Measurements from ENCODE around the gene GAREM1. TPM values are rescaled to one million over a fixed set of nuclear protein-coding genes. Genes with fewer than 3 reads are reported as not detected.

The GAREM1 gene
- total and polyA plus RNA-seq, 2 of the 8 experiments (the other 6 are each of a cell fraction or from before 2014, with no cell fraction given): 3.6 to 9.2 TPM

- no peak for TF ChIP-seq CHD7 (IDR thresholded peaks at IDR 0.05; ENCODE audit: insufficient replicate concordance, low read length)
- TF ChIP-seq RXRA (IDR thresholded peaks at IDR 0.05; ENCODE audit: insufficient read depth, low read depth, low read length): no peak
- no peak for TF ChIP-seq EZH2 (IDR thresholded peaks at IDR 0.05; ENCODE audit: low read depth, low read length, severe bottlenecking)
- no peak for TF ChIP-seq SP1 (IDR thresholded peaks at IDR 0.05; ENCODE audit: low read depth, low read length)
- TF ChIP-seq YY1 (IDR thresholded peaks at IDR 0.05; ENCODE audit: low read depth, low read length): no peak
- TF ChIP-seq CHD2 (IDR thresholded peaks at IDR 0.05; ENCODE audit: low read length): no peak
- TF ChIP-seq CREB1 (IDR thresholded peaks at IDR 0.05): no peak
- no peak for TF ChIP-seq TEAD4 (IDR thresholded peaks at IDR 0.05; ENCODE audit: low read depth, low read length)
- no peak for TF ChIP-seq MAFK (IDR thresholded peaks at IDR 0.05; ENCODE audit: low read depth, low read length)
Measured at GRCh38 chr18:32328379-32328778, 142.3 kb downstream of the GAREM1 start (continued).

All from H1 (cell line).